Liver (tissue), 3 donors: ENCODE measurements around the gene STUM.
A peak's percentile ranks its signal among the peaks of the same experiment; 100 is the strongest.

Experiments used
- GABPA ChIP-seq, 2 donors: IDR thresholded peaks in 1 of 2; conservative IDR thresholded peaks in 1 of 2; 2 replicates each; pipeline ENCODE4 v1.6.1; 2016; ENCODE audit warnings: antibody characterized with exemption in 2 of 2, mild to moderate bottlenecking in 1 of 2, moderate library complexity in 1 of 2
- HNF4A ChIP-seq, 2 donors: conservative IDR thresholded peaks; 2 replicates each; pipeline ENCODE4 v1.6.1; 2016; ENCODE audit warnings: antibody characterized with exemption in 2 of 2, mild to moderate bottlenecking in 2 of 2
- RAD21 ChIP-seq, 2 donors: IDR thresholded peaks; 2 replicates each; pipeline ENCODE4 v1.6.1; 2016; ENCODE audit warnings: antibody characterized with exemption in 2 of 2, mild to moderate bottlenecking in 2 of 2
- RXRA ChIP-seq, 2 donors: IDR thresholded peaks; 2 replicates each; pipeline ENCODE4 v1.6.1; 2017 to 2018; ENCODE audit warnings: antibody characterized with exemption in 2 of 2, mild to moderate bottlenecking in 1 of 2
- YY1 ChIP-seq: IDR thresholded peaks from 2 replicates; pipeline ENCODE4 v1.6.1; 2016; ENCODE audit warnings: antibody characterized with exemption, mild to moderate bottlenecking
- TF ChIP-seq, protein P1 (sequence below): fragments of 150-350 bp; IDR thresholded peaks from 2 replicates; pipeline ENCODE4 v1.5.1; 2017; ENCODE audit warnings: improper control_type of control experiment, low read depth, low read length; ENCODE audit not compliant: missing input control
- TF ChIP-seq, protein P2 (sequence below): IDR thresholded peaks from 2 replicates; pipeline ENCODE4 v1.6.1; 2016; ENCODE audit warnings: antibody characterized with exemption
- TF ChIP-seq, protein P3 (sequence below): IDR thresholded peaks from 2 replicates; pipeline ENCODE4 v1.6.1; 2016; ENCODE audit warnings: antibody characterized with exemption, mild to moderate bottlenecking
- donor health status: healthy.
- donor health status: healthy.

GRCh38 chr1:226603022-226603857 is 54.7 kb downstream of the STUM start:
- TF ChIP-seq, protein P1, sequence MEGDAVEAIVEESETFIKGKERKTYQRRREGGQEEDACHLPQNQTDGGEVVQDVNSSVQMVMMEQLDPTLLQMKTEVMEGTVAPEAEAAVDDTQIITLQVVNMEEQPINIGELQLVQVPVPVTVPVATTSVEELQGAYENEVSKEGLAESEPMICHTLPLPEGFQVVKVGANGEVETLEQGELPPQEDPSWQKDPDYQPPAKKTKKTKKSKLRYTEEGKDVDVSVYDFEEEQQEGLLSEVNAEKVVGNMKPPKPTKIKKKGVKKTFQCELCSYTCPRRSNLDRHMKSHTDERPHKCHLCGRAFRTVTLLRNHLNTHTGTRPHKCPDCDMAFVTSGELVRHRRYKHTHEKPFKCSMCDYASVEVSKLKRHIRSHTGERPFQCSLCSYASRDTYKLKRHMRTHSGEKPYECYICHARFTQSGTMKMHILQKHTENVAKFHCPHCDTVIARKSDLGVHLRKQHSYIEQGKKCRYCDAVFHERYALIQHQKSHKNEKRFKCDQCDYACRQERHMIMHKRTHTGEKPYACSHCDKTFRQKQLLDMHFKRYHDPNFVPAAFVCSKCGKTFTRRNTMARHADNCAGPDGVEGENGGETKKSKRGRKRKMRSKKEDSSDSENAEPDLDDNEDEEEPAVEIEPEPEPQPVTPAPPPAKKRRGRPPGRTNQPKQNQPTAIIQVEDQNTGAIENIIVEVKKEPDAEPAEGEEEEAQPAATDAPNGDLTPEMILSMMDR, result no peak
- TF ChIP-seq, protein P2, sequence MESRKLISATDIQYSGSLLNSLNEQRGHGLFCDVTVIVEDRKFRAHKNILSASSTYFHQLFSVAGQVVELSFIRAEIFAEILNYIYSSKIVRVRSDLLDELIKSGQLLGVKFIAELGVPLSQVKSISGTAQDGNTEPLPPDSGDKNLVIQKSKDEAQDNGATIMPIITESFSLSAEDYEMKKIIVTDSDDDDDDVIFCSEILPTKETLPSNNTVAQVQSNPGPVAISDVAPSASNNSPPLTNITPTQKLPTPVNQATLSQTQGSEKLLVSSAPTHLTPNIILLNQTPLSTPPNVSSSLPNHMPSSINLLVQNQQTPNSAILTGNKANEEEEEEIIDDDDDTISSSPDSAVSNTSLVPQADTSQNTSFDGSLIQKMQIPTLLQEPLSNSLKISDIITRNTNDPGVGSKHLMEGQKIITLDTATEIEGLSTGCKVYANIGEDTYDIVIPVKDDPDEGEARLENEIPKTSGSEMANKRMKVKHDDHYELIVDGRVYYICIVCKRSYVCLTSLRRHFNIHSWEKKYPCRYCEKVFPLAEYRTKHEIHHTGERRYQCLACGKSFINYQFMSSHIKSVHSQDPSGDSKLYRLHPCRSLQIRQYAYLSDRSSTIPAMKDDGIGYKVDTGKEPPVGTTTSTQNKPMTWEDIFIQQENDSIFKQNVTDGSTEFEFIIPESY, result no peak
- TF ChIP-seq RAD21 (IDR thresholded peaks at IDR 0.05), result peak in 1 of 2 donors; percentile 28
- no peak for TF ChIP-seq RXRA (IDR thresholded peaks at IDR 0.05)
- TF ChIP-seq, protein P3, sequence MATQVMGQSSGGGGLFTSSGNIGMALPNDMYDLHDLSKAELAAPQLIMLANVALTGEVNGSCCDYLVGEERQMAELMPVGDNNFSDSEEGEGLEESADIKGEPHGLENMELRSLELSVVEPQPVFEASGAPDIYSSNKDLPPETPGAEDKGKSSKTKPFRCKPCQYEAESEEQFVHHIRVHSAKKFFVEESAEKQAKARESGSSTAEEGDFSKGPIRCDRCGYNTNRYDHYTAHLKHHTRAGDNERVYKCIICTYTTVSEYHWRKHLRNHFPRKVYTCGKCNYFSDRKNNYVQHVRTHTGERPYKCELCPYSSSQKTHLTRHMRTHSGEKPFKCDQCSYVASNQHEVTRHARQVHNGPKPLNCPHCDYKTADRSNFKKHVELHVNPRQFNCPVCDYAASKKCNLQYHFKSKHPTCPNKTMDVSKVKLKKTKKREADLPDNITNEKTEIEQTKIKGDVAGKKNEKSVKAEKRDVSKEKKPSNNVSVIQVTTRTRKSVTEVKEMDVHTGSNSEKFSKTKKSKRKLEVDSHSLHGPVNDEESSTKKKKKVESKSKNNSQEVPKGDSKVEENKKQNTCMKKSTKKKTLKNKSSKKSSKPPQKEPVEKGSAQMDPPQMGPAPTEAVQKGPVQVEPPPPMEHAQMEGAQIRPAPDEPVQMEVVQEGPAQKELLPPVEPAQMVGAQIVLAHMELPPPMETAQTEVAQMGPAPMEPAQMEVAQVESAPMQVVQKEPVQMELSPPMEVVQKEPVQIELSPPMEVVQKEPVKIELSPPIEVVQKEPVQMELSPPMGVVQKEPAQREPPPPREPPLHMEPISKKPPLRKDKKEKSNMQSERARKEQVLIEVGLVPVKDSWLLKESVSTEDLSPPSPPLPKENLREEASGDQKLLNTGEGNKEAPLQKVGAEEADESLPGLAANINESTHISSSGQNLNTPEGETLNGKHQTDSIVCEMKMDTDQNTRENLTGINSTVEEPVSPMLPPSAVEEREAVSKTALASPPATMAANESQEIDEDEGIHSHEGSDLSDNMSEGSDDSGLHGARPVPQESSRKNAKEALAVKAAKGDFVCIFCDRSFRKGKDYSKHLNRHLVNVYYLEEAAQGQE, result no peak
- TF ChIP-seq GABPA (IDR thresholded peaks at IDR 0.05 in 1 of 2, conservative IDR thresholded peaks at IDR 0.05 in 1 of 2), result no peak
- no peak for TF ChIP-seq YY1
- TF ChIP-seq HNF4A (conservative IDR thresholded peaks at IDR 0.05), result peak in 1 of 2 donors; percentile 65
